GM18498 (cell line): ENCODE data around the gene CD276.
"Not testable (repeated sequence)": the region's sequence is repeated elsewhere in the genome, so short reads cannot be mapped to it uniquely, and the experiment has no call there.

Experiments
- ATAC-seq: cut with Tn5 transposase; IDR thresholded peaks from one replicate; pipeline ENCODE4 v1.9.1; 2021; ENCODE audit warnings: mild to moderate bottlenecking, moderate library complexity; ENCODE audit not compliant: unreplicated experiment

CD276 gene

GRCh38 chr15:73709686-73710085, 25.5 kb downstream of the CD276 start:
- ATAC-seq = no peak

GRCh38 chr15:73710321-73710720, 26.1 kb downstream of the CD276 start:
- no peak for ATAC-seq

GRCh38 chr15:73711526-73711925, 27.3 kb downstream of the CD276 start:
- ATAC-seq = no peak

GRCh38 chr15:73712107-73712506, 27.9 kb downstream of the CD276 start:
- ATAC-seq = no peak

- no peak for ATAC-seq
These were observed 30.6 kb downstream of the CD276 start for GRCh38 chr15:73714695-73715301.

GRCh38 chr15:73715417-73715816, 31.2 kb downstream of the CD276 start:
- no peak for ATAC-seq

GRCh38 chr15:73716417-73716816, 32.2 kb downstream of the CD276 start:
- ATAC-seq = no peak

- ATAC-seq = no peak
These were observed 33.0 kb downstream of the CD276 start for GRCh38 chr15:73717206-73717605.

GRCh38 chr15:73717802-73718201, 33.6 kb downstream of the CD276 start:
- ATAC-seq = no peak

- no peak for ATAC-seq
These were observed 34.5 kb downstream of the CD276 start for GRCh38 chr15:73718694-73719093.

- ATAC-seq = no peak
These were observed 38.2 kb downstream of the CD276 start for GRCh38 chr15:73722425-73722824.

- no peak for ATAC-seq
These were observed 39.0 kb downstream of the CD276 start for GRCh38 chr15:73723191-73723590.

- ATAC-seq = no peak
These were observed 40.0 kb downstream of the CD276 start for GRCh38 chr15:73724212-73724611.

GRCh38 chr15:73727330-73727976, 43.3 kb downstream of the CD276 start:
- ATAC-seq = no peak

GRCh38 chr15:73732051-73732450, 47.9 kb downstream of the CD276 start:
- not testable (repeated sequence) for ATAC-seq

- no peak for ATAC-seq
These were observed 48.7 kb downstream of the CD276 start for GRCh38 chr15:73732930-73733329.

- ATAC-seq = no peak
These were observed 53.4 kb downstream of the CD276 start for GRCh38 chr15:73737535-73737934.

GRCh38 chr15:73740152-73741048, 56.2 kb downstream of the CD276 start:
- no peak for ATAC-seq

GRCh38 chr15:73741321-73741836, 57.2 kb downstream of the CD276 start:
- no peak for ATAC-seq

- no peak for ATAC-seq
These were observed 60.1 kb downstream of the CD276 start for GRCh38 chr15:73744293-73744692.

- ATAC-seq = no peak
These were observed 60.9 kb downstream of the CD276 start for GRCh38 chr15:73745073-73745472.

GRCh38 chr15:73746261-73746660, 62.1 kb downstream of the CD276 start:
- no peak for ATAC-seq
